ENCODE data around the gene GLRX3. TPM values are rescaled to one million over a fixed set of nuclear protein-coding genes. Genes with fewer than 3 reads are reported as not detected.

The GLRX3 gene
- total RNA-seq, 4 donors from 2014 or later = 28.4 to 38.2 (median 35.9) TPM

- no peak for DNase-seq (ENCODE audit: low spot score in 2 of 2)
- peaks cover 0 to 69% (median 33%) of the 10 kb centered on the region in 4 donors for H3K4me1 ChIP-seq
- no peak overlapping the region for H3K4me3 ChIP-seq
- H3K9me3 ChIP-seq = no peaks in the 10 kb centered on the region
- H3K27me3 ChIP-seq = no peaks in the 10 kb centered on the region
- no peak overlapping the region for H3K27ac ChIP-seq
- WGBS, 2 donors = 94 to 96% methylated on average over 1 of the region's 1 CpG
- H3K36me3 ChIP-seq = peaks cover 0 to 6% (median 0%) of the 10 kb centered on the region in 3 donors
- no peak for TF ChIP-seq POLR2A (IDR thresholded peaks at IDR 0.05)
- TF ChIP-seq, protein P1, sequence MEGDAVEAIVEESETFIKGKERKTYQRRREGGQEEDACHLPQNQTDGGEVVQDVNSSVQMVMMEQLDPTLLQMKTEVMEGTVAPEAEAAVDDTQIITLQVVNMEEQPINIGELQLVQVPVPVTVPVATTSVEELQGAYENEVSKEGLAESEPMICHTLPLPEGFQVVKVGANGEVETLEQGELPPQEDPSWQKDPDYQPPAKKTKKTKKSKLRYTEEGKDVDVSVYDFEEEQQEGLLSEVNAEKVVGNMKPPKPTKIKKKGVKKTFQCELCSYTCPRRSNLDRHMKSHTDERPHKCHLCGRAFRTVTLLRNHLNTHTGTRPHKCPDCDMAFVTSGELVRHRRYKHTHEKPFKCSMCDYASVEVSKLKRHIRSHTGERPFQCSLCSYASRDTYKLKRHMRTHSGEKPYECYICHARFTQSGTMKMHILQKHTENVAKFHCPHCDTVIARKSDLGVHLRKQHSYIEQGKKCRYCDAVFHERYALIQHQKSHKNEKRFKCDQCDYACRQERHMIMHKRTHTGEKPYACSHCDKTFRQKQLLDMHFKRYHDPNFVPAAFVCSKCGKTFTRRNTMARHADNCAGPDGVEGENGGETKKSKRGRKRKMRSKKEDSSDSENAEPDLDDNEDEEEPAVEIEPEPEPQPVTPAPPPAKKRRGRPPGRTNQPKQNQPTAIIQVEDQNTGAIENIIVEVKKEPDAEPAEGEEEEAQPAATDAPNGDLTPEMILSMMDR (IDR thresholded peaks at IDR 0.05) = no peak
- no peak for TF ChIP-seq EP300 (IDR thresholded peaks at IDR 0.05)
These were observed 4.2 kb downstream of the GLRX3 start for GRCh38 chr10:130140425-130140824.

DNA sequence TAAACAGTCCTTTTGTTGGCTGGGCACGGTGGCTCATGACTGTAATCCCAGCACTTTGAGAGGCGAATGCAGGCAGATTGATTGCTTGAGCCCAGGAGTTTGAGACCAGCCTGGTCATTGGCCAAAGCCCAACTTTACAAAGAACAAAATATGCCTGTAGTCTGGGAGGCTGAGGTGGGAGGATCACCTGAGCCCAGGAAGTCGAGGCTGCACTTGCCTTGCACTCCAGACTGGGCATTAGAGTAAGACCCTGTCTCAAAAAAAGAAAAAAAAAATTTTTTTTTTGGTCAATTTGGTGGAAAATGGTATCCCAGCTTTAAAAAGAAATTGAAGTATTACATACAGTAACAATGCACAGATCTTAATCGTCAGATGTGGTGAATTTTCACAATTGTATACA is 4.8 kb downstream of the GLRX3 start:
- H3K36me3 ChIP-seq = peaks cover 0 to 12% (median 0%) of the 10 kb centered on the region in 3 donors
- WGBS, 2 donors = 71 to 79% methylated on average over 4 of the region's 4 CpGs

DNA sequence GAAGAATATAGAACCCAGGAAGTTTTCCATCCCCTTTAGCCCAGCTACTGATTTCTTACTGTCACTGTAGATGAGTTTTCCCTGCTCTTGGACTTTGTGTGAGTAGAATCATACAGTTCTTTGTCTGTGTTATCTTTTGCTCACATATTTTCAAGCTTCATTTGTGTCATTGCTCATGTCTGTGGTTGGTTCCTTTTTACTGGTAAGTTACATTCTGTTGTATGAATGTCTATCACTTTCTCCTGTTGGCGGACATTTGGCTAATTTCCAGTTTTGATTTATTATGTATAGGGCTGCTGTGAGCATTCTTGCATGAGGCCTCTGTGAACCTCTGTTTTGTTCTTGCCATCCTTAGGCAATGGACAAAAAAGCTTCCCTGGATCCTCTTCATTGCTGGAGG is 5.3 kb downstream of the GLRX3 start:
- H3K27me3 ChIP-seq = no peaks in the 10 kb centered on the region
- no peaks in the 10 kb centered on the region for H3K9me3 ChIP-seq
- WGBS, 2 donors = 26 to 44% methylated on average over 1 of the region's 1 CpG
- no peak overlapping the region for H3K4me3 ChIP-seq
- H3K36me3 ChIP-seq = peaks cover 0 to 16% (median 0%) of the 10 kb centered on the region in 3 donors
- H3K27ac ChIP-seq = no peak overlapping the region
- TF ChIP-seq, protein P1 (IDR thresholded peaks at IDR 0.05) = no peak
- TF ChIP-seq POLR2A (IDR thresholded peaks at IDR 0.05) = no peak
- TF ChIP-seq EP300 (IDR thresholded peaks at IDR 0.05) = no peak
- H3K4me1 ChIP-seq = peaks cover 0 to 64% (median 29%) of the 10 kb centered on the region in 4 donors
- DNase-seq (ENCODE audit: low spot score in 2 of 2) = no peak

More for the DNA sequence above, 4.8 kb downstream of the GLRX3 start:
- no peak overlapping the region for H3K27ac ChIP-seq
- no peak overlapping the region for H3K4me3 ChIP-seq
- H3K9me3 ChIP-seq = no peaks in the 10 kb centered on the region
- peaks cover 0 to 64% (median 29%) of the 10 kb centered on the region in 4 donors for H3K4me1 ChIP-seq
- TF ChIP-seq POLR2A (IDR thresholded peaks at IDR 0.05) = no peak
- TF ChIP-seq EP300 (IDR thresholded peaks at IDR 0.05) = no peak
- DNase-seq (ENCODE audit: low spot score in 2 of 2) = no peak
- no peaks in the 10 kb centered on the region for H3K27me3 ChIP-seq

- 35 to 59% methylated on average over 2 of the region's 2 CpGs for WGBS, 2 donors
These were observed 5.7 kb downstream of the GLRX3 start for GRCh38 chr10:130141878-130142277.

DNA sequence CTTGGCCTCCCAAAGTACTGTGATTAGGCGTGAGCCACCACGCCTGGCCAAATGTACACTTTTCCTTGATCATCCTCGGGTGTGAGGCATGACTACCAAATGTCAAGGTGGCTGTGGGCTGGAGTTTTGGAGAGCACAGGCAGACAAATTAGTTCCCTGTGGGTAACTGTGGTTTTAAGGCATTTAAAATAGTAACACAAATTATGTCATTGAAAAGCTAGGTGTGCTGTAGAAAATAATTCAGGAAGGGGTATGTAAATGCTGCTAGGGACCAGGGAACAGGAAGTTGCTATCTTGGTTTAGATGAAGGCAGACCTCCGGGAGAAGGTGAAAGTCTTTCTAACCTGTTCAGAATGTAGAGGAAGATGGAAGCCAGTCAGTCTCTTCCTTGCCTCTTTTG is 9.9 kb downstream of the GLRX3 start:
- 77 to 80% methylated on average over 4 of the region's 4 CpGs for WGBS, 2 donors
- H3K27ac ChIP-seq = no peak overlapping the region
- no peak overlapping the region for H3K4me3 ChIP-seq
- H3K36me3 ChIP-seq = peaks cover 0 to 48% (median 0%) of the 10 kb centered on the region in 3 donors
- H3K27me3 ChIP-seq = no peaks in the 10 kb centered on the region
- no peaks in the 10 kb centered on the region for H3K9me3 ChIP-seq
- no peak for TF ChIP-seq EP300 (IDR thresholded peaks at IDR 0.05)
- TF ChIP-seq, protein P1 (IDR thresholded peaks at IDR 0.05) = no peak
- TF ChIP-seq POLR2A (IDR thresholded peaks at IDR 0.05) = no peak
- DNase-seq (ENCODE audit: low spot score in 2 of 2) = no peak
- peaks cover 0 to 32% (median 12%) of the 10 kb centered on the region in 4 donors for H3K4me1 ChIP-seq

More at GRCh38 chr10:130141878-130142277, 5.7 kb downstream of the GLRX3 start:
- H3K27ac ChIP-seq = no peak overlapping the region
- no peak for DNase-seq (ENCODE audit: low spot score in 2 of 2)
- TF ChIP-seq POLR2A (IDR thresholded peaks at IDR 0.05) (no peak), EP300 (IDR thresholded peaks at IDR 0.05) (no peak)
- TF ChIP-seq, protein P1 (IDR thresholded peaks at IDR 0.05) = no peak
- H3K27me3 ChIP-seq = no peaks in the 10 kb centered on the region
- peaks cover 0 to 21% (median 0%) of the 10 kb centered on the region in 3 donors for H3K36me3 ChIP-seq
- no peaks in the 10 kb centered on the region for H3K9me3 ChIP-seq
- peaks cover 0 to 68% (median 29%) of the 10 kb centered on the region in 4 donors for H3K4me1 ChIP-seq
- no peak overlapping the region for H3K4me3 ChIP-seq

All from tibial nerve (tissue), 4 donors.